Neural cell (in vitro differentiated cells): ENCODE data around the gene PKM. TPM values are rescaled to one million over a fixed set of nuclear protein-coding genes. Genes with fewer than 3 reads are reported as not detected.

ENCODE experiments used
- H2AFZ ChIP-seq: fragments of 200-600, 300-800 bp; sonication (generic), shearing (Covaris generic); 2 replicates; pipeline ENCODE4 v1.6.0; 2014; ENCODE audit warnings: low read depth, mild to moderate bottlenecking, antibody characterized with exemption, low read length, moderate library complexity
- H3F3A ChIP-seq: fragments of 200-600 bp; shearing (Covaris generic); 2 replicates; pipeline ENCODE4 v1.6.1; 2016; ENCODE audit warnings: mild to moderate bottlenecking, moderate library complexity, mixed read lengths, antibody characterized with exemption, low read length; ENCODE audit not compliant: insufficient read depth, poor library complexity, severe bottlenecking
- H3K27ac ChIP-seq: fragments of 200-600, 300-800 bp; sonication (generic), shearing (Covaris generic); 2 replicates; pipeline ENCODE4 v1.5.1; 2014; ENCODE audit warnings: mild to moderate bottlenecking, low read length, moderate library complexity
- H3K27me3 ChIP-seq: fragments of 300-800, 200-600 bp; sonication (generic), shearing (Covaris generic); 2 replicates; pipeline ENCODE4 v1.6.0; 2014; ENCODE audit warnings: mild to moderate bottlenecking, low read depth, low read length, moderate library complexity; ENCODE audit not compliant: insufficient read depth
- H3K36me3 ChIP-seq: fragments of 300-800, 200-600 bp; sonication (generic), shearing (Covaris generic); 2 replicates; pipeline ENCODE4 v1.5.1; 2014; ENCODE audit warnings: mild to moderate bottlenecking, antibody characterized with exemption, low read length, moderate library complexity; ENCODE audit not compliant: insufficient read depth
- H3K4me2 ChIP-seq: fragments of 300-800, 200-600 bp; sonication (generic), shearing (Covaris generic); 2 replicates; pipeline ENCODE4 v1.6.0; 2014; ENCODE audit warnings: mild to moderate bottlenecking, low read length
- H3K4me3 ChIP-seq: fragments of 300-800, 200-600 bp; sonication (generic), shearing (Covaris generic); 2 replicates; pipeline ENCODE4 v1.5.1; 2014; ENCODE audit warnings: mild to moderate bottlenecking, low read length, moderate library complexity
- H3K79me2 ChIP-seq: fragments of 200-600 bp; shearing (Covaris generic); replicated peaks from 2 replicates; pipeline ENCODE4 v1.6.0; 2014; ENCODE audit warnings: mild to moderate bottlenecking, low read length, moderate library complexity; ENCODE audit not compliant: insufficient read depth
- H3K9ac ChIP-seq: fragments of 300-800, 200-600 bp; sonication (generic), shearing (Covaris generic); 2 replicates; pipeline ENCODE4 v1.6.1; 2016; ENCODE audit warnings: mild to moderate bottlenecking, low read length, mixed read lengths
- H3K9me2 ChIP-seq: fragments of 200-600 bp; shearing (Covaris generic); 2 replicates; pipeline ENCODE4 v1.6.1; 2016; ENCODE audit warnings: mild to moderate bottlenecking, low read length, mixed read lengths; ENCODE audit not compliant: insufficient read depth
- H3K9me3 ChIP-seq: fragments of 200-600, 300-800 bp; sonication (generic), shearing (Covaris generic); 2 replicates; pipeline ENCODE4 v1.6.1; 2016; ENCODE audit warnings: mild to moderate bottlenecking, mixed run types, low read length, moderate library complexity, mixed read lengths
- H4K20me1 ChIP-seq: fragments of 200-600 bp; shearing (Covaris generic); 2 replicates; pipeline ENCODE4 v1.6.1; 2016; ENCODE audit warnings: mild to moderate bottlenecking, mixed run types; ENCODE audit not compliant: insufficient read depth
- EP300 ChIP-seq: fragments of 450-650 bp; conservative IDR thresholded peaks from 2 replicates; pipeline ENCODE4 v1.6.1; 2014; ENCODE audit warnings: antibody characterized with exemption, mild to moderate bottlenecking, moderate library complexity; ENCODE audit not compliant: poor library complexity, severe bottlenecking
- EZH2 ChIP-seq: fragments of 200-600, 300-800 bp; shearing (Covaris generic), sonication (generic); IDR thresholded peaks from 2 replicates; pipeline ENCODE4 v1.6.1; 2014; ENCODE audit warnings: antibody characterized with exemption, low read length, borderline replicate concordance, mild to moderate bottlenecking; ENCODE audit not compliant: insufficient read depth, poor library complexity, severe bottlenecking
- MXI1 ChIP-seq: fragments of 450-650 bp; conservative IDR thresholded peaks from 2 replicates; pipeline ENCODE4 v1.6.1; 2014; ENCODE audit warnings: antibody characterized with exemption, mild to moderate bottlenecking; ENCODE audit not compliant: poor library complexity, severe bottlenecking
- POLR2AphosphoS5 ChIP-seq: IDR thresholded peaks from 2 replicates; pipeline ENCODE4 v1.6.1; 2012
- RAD21 ChIP-seq: fragments of 450-650 bp; conservative IDR thresholded peaks from 2 replicates; pipeline ENCODE4 v1.6.1; 2014; ENCODE audit warnings: antibody characterized with exemption, mild to moderate bottlenecking, moderate library complexity
- SMC3 ChIP-seq: fragments of 450-650 bp; conservative IDR thresholded peaks from 2 replicates; pipeline ENCODE4 v1.6.1; 2014; ENCODE audit warnings: antibody characterized with exemption, mild to moderate bottlenecking, moderate library complexity; ENCODE audit not compliant: poor library complexity
- TAF1 ChIP-seq: IDR thresholded peaks from 2 replicates; pipeline ENCODE4 v1.6.1; 2012; ENCODE audit warnings: low read depth
- polyA plus RNA-seq: library from polyadenylated mRNA; depleted of rRNA; stranded (reverse); fragments of >200 nt; gene quantifications from 2 replicates; pipeline ENCODE4 v1.2.3, GENCODE V29; 2014
- TF ChIP-seq, protein P1 (sequence below): IDR thresholded peaks from 2 replicates; pipeline ENCODE4 v1.6.1; 2012; ENCODE audit warnings: borderline replicate concordance
- TF ChIP-seq, protein P2 (sequence below): fragments of 450-650 bp; IDR thresholded peaks from 2 replicates; pipeline ENCODE4 v1.5.1; 2014; ENCODE audit warnings: antibody characterized with exemption, mild to moderate bottlenecking, moderate library complexity; ENCODE audit not compliant: poor library complexity, severe bottlenecking

The PKM gene
- polyA plus RNA-seq, 1 donor from 2014 or later: 361 TPM

DNA sequence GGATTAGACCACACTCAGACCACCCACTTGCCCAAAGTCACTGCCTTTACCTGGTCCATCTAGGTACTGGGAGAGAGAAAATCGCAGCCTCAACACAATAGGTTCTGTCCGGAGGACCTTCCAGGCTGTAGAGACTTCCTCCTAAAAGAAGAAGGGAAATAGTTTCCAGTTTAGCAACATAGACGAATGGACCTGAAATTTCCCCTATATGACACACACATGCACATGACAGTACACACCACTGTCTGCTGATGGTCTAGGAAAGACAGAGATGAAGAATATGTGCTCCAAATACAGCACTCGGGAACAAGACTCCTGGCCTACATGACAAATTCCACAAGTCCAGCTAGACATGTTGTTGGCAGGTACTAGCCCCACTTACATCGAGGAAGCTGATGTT, 34.0 kb upstream of the PKM start:
- Histone ChIP-seq H3K36me3 (peaks cover 14% of the 10 kb centered on the region), H3K4me2 (no peak overlapping the region), H3K79me2 (peaks cover 6% of the 10 kb centered on the region), H3F3A (no peaks in the 10 kb centered on the region), H3K9ac (no peak overlapping the region), H4K20me1 (no peaks in the 10 kb centered on the region), H3K4me3 (no peak overlapping the region), H3K9me3 (no peaks in the 10 kb centered on the region), H3K27ac (no peak overlapping the region), H2AFZ (no peak overlapping the region), H3K27me3 (no peaks in the 10 kb centered on the region), H3K9me2 (no peaks in the 10 kb centered on the region)
- TF ChIP-seq MXI1: no peak
- TF ChIP-seq POLR2AphosphoS5: no peak
- TF ChIP-seq, protein P1, sequence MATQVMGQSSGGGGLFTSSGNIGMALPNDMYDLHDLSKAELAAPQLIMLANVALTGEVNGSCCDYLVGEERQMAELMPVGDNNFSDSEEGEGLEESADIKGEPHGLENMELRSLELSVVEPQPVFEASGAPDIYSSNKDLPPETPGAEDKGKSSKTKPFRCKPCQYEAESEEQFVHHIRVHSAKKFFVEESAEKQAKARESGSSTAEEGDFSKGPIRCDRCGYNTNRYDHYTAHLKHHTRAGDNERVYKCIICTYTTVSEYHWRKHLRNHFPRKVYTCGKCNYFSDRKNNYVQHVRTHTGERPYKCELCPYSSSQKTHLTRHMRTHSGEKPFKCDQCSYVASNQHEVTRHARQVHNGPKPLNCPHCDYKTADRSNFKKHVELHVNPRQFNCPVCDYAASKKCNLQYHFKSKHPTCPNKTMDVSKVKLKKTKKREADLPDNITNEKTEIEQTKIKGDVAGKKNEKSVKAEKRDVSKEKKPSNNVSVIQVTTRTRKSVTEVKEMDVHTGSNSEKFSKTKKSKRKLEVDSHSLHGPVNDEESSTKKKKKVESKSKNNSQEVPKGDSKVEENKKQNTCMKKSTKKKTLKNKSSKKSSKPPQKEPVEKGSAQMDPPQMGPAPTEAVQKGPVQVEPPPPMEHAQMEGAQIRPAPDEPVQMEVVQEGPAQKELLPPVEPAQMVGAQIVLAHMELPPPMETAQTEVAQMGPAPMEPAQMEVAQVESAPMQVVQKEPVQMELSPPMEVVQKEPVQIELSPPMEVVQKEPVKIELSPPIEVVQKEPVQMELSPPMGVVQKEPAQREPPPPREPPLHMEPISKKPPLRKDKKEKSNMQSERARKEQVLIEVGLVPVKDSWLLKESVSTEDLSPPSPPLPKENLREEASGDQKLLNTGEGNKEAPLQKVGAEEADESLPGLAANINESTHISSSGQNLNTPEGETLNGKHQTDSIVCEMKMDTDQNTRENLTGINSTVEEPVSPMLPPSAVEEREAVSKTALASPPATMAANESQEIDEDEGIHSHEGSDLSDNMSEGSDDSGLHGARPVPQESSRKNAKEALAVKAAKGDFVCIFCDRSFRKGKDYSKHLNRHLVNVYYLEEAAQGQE: no peak
- TF ChIP-seq EZH2: no peak
- no peak for TF ChIP-seq TAF1
- TF ChIP-seq, protein P2, sequence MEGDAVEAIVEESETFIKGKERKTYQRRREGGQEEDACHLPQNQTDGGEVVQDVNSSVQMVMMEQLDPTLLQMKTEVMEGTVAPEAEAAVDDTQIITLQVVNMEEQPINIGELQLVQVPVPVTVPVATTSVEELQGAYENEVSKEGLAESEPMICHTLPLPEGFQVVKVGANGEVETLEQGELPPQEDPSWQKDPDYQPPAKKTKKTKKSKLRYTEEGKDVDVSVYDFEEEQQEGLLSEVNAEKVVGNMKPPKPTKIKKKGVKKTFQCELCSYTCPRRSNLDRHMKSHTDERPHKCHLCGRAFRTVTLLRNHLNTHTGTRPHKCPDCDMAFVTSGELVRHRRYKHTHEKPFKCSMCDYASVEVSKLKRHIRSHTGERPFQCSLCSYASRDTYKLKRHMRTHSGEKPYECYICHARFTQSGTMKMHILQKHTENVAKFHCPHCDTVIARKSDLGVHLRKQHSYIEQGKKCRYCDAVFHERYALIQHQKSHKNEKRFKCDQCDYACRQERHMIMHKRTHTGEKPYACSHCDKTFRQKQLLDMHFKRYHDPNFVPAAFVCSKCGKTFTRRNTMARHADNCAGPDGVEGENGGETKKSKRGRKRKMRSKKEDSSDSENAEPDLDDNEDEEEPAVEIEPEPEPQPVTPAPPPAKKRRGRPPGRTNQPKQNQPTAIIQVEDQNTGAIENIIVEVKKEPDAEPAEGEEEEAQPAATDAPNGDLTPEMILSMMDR: no peak
- TF ChIP-seq SMC3: no peak
- no peak for TF ChIP-seq RAD21
- no peak for TF ChIP-seq EP300

DNA sequence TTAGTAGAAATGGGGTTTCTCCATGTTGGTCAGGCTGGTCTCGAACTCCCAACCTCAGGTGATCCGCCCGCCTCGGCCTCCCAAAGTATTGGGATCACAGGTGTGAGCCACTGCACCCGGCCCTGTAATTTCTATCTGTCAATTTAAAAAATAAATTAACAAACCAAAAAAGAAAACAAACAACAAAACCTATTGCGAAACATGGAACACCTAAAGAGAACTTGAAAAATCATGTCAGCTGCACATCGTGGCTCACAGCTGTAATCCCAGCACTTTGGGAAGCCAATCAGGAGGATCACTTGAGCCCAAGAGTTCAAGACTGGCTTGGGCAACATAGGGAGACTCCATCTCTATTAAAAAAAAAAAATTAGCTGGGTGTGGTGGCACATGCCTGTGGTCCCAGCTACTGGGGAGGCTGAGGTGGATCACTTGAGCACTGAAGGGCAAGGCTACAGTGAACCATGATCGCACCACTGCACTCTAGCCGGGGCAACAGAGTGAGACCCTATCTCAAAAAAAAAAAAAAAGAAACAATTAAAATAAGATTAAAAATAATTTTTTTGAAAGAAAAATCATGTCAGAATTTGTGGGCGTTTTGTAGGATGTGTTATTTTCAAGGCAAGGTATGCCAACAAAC, 21.8 kb upstream of the PKM start:
- H3K27me3 ChIP-seq: no peaks in the 10 kb centered on the region
- peaks cover 13% of the 10 kb centered on the region for H3K36me3 ChIP-seq
- no peaks in the 10 kb centered on the region for H3F3A ChIP-seq
- no peak overlapping the region for H3K4me3 ChIP-seq
- no peaks in the 10 kb centered on the region for H3K79me2 ChIP-seq
- H3K9me3 ChIP-seq: no peaks in the 10 kb centered on the region
- H3K9me2 ChIP-seq: no peaks in the 10 kb centered on the region
- no peak overlapping the region for H3K9ac ChIP-seq
- no peak for TF ChIP-seq SMC3
- H3K27ac ChIP-seq: no peak overlapping the region
- H2AFZ ChIP-seq: no peak overlapping the region
- no peaks in the 10 kb centered on the region for H4K20me1 ChIP-seq
- no peak overlapping the region for H3K4me2 ChIP-seq
